ENCODE data around the gene LRRC27. TPM values are rescaled to one million over a fixed set of nuclear protein-coding genes. Genes with fewer than 3 reads are reported as not detected.
A peak's percentile ranks its signal among the peaks of the same experiment; 100 is the strongest.

The LRRC27 gene
- total RNA-seq, 2 donors from 2014 or later: 4.8 to 5.3 TPM

DNA sequence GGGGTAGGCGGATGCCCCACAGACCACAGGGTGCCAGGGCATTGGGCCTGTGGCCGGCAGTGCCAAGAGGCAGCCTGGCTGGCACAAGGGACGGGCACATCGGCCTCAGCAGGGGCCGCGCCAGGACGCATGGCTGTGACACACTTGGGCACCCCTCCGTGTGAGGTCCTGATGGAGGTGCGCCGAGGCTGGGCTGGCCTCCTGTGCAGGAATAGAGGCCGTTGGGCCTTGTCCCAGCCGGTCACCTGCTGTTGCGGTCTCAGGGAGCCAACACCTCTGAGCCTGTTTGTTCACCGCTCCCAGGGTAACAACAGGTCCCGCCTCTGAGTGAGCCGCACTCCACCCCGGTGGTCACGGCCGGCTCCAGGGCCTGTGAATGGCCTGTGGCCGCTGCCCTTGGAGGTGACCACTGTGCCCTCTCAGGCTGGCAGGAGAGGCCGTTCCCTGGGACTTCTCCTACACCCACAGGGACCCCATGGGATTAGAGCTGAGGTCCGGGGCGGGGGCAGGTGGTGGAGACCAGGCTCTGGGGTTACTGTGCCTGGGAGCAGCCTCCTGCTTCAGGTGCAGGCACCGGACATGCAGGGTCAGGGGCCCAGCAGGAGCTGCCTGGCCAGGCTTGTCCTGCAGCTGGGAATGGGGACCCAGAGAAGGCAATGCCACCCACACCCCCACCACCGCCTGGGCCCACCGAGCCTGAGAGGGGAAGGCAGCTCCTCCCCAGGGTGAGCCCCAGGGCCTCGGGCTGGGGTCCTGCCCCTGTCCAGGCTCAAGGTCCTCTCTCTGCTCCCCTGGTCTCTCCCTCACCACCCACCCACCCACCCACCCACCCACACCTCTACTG is 77.1 kb downstream of the LRRC27 start:
- no peak for DNase-seq
- peak in 1 of 2 donors; percentile 13 for ATAC-seq (replicated peaks in 1 of 2)
- H3K36me3 Mint-ChIP-seq (ENCODE audit: insufficient read depth in 2 of 2): no peaks in the 10 kb centered on the region
- no peak overlapping the region for H3K27ac Mint-ChIP-seq
- peaks cover 8% of the 10 kb centered on the region for H3K4me1 Mint-ChIP-seq (ENCODE audit: low read depth)
- no peaks in the 10 kb centered on the region for H3K27me3 Mint-ChIP-seq (ENCODE audit: low read depth)
- no peaks in the 10 kb centered on the region for H3K9me3 Mint-ChIP-seq
- no peak overlapping the region for H3K4me3 Mint-ChIP-seq

DNA sequence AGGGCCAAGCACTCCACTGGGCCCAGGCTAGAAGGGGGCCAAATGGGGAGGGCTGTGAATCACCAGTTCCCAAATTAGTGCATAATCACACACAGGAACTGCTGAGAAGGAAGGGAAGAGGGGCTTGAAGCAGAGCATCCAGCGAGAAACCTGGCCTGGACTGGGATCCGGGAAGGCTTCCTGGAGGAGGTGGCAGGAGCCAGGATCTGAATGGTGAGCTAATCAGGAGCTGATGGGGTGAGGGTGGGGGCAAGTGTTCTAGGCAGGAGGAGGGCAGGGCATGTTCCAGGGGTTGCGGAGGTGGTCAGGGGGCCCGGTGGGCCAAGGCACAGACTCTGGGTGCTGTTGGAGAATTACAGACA is 77.7 kb downstream of the LRRC27 start:
- ATAC-seq (replicated peaks in 1 of 2): no peak
- no peak overlapping the region for H3K4me3 Mint-ChIP-seq
- H3K27me3 Mint-ChIP-seq (ENCODE audit: low read depth): no peaks in the 10 kb centered on the region
- H3K27ac Mint-ChIP-seq: no peak overlapping the region
- H3K9me3 Mint-ChIP-seq: no peaks in the 10 kb centered on the region
- DNase-seq: no peak
- no peaks in the 10 kb centered on the region for H3K36me3 Mint-ChIP-seq (ENCODE audit: insufficient read depth in 2 of 2)
- peaks cover 8% of the 10 kb centered on the region for H3K4me1 Mint-ChIP-seq (ENCODE audit: low read depth)

DNA sequence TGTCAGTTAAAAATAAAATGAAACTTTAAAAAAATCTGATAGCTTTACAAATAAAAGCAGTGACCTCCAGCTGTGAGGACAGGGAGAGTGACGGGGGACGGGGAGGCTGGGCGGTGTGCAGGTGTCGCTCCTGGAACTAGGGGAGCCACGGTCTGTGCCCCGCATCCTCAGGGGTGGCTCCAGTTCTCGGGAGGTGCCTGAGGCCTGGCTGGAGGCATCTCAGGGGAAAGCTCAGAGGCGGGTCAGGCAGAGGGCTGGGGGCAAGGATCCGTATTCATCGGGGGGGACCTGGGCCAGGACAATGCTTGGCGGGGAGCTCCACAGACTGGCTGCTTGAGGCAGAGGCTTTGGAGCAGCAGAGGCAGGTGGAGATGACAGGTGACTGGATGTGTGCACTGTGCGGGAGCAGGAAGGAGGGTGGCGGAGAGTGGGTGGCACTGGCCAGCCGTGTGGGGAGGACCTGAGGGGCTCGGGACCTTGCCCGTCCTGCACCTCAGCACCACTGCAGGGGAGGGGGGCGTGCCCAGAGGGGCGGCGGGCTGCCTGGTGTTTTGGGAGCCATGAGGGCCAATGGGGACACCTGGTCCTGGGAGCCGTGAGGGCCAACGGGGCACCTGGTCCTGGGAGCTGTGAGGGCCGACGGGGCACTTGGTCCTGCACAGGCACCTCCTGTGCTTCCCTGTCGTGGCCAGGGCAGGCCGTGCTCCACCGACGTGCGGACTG is 78.2 kb downstream of the LRRC27 start:
- ATAC-seq (replicated peaks in 1 of 2): no peak
- H3K4me3 Mint-ChIP-seq: no peak overlapping the region
- H3K27me3 Mint-ChIP-seq (ENCODE audit: low read depth): no peaks in the 10 kb centered on the region
- peaks cover 11% of the 10 kb centered on the region for H3K4me1 Mint-ChIP-seq (ENCODE audit: low read depth)
- no peaks in the 10 kb centered on the region for H3K36me3 Mint-ChIP-seq (ENCODE audit: insufficient read depth in 2 of 2)
- H3K27ac Mint-ChIP-seq: no peak overlapping the region
- H3K9me3 Mint-ChIP-seq: no peaks in the 10 kb centered on the region
- no peak for DNase-seq

DNA sequence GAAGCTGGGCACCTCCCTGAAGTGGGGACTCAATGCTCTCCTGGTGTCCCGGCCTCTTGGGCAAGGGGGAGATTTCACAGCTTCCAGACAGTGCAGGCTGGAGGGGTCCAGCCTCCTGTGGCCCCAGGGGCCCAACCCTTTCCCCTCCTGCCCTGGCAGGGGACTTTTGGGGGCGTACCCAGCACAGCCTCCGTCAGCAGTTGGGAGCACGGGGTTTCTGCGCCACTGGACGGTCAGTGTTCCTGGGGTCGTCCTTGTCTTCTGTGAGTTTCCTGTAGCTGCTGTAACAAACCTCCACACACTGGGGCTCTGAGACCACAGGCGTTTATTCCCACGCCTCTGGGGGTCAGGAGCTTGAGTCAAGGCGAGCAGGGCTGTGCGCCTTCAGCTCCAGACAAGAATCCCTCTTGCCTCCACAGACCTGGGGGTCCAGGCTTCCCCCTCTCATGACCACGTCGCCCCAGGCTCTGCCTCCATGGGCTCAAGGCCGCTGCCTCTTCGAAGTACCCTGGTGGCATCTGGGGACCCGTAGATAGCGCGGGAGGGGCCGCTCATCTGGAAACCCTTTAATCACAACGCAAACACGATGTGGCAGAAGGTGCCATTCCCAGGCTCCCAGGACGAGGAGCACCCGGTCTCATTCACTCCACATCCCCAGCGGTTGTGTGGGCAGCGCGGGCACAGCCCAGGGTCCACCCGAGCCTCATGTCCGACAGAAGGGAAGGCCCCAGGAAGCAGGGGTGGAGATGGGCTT is 79.0 kb downstream of the LRRC27 start:
- Mint-ChIP-seq H3K4me3 (no peak overlapping the region), H3K4me1 (ENCODE audit: low read depth) (peaks cover 12% of the 10 kb centered on the region), H3K9me3 (no peaks in the 10 kb centered on the region), H3K27me3 (ENCODE audit: low read depth) (no peaks in the 10 kb centered on the region), H3K36me3 (ENCODE audit: insufficient read depth in 2 of 2) (no peaks in the 10 kb centered on the region), H3K27ac (no peak overlapping the region)
- ATAC-seq (replicated peaks in 1 of 2): no peak
- no peak for DNase-seq

DNA sequence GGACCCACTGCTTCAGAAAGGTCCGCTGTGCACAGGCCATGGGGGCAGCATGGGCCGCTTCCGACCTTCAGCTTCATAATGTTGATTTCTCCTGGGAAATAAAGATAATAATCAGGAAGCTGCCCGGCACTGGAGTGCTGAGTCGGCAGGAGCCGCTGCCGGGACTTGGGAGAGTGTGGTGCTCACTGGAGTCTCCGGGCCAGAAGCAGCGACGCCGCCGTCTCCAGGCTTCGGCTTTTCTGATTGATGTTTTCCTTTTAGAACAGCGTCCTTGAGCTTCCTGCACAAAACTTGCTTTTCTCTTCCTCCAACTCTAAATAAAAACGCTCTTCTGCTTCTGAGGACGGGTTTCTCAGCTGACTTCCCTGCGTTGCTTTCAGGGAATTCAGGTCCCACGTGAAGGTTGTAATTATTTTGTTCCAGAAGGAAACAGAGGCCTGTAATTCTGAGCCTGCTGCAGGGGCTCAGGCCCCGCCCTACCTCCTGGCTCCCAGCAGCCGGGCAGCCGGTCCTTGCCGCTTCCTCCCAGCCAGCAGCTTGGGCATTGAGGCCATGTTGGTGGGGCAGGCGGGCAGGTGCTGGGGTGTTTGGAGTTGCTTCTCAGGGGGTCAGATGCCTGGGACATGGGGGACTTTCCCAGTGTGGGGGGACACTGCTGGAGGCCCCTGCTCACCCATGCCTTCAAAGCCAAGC is 79.7 kb downstream of the LRRC27 start:
- Mint-ChIP-seq H3K9me3 (no peaks in the 10 kb centered on the region), H3K4me3 (no peak overlapping the region), H3K27me3 (ENCODE audit: low read depth) (no peaks in the 10 kb centered on the region), H3K27ac (no peak overlapping the region), H3K4me1 (ENCODE audit: low read depth) (peaks cover 12% of the 10 kb centered on the region), H3K36me3 (ENCODE audit: insufficient read depth in 2 of 2) (no peaks in the 10 kb centered on the region)
- ATAC-seq (replicated peaks in 1 of 2) (no peak), DNase-seq (no peak)

DNA sequence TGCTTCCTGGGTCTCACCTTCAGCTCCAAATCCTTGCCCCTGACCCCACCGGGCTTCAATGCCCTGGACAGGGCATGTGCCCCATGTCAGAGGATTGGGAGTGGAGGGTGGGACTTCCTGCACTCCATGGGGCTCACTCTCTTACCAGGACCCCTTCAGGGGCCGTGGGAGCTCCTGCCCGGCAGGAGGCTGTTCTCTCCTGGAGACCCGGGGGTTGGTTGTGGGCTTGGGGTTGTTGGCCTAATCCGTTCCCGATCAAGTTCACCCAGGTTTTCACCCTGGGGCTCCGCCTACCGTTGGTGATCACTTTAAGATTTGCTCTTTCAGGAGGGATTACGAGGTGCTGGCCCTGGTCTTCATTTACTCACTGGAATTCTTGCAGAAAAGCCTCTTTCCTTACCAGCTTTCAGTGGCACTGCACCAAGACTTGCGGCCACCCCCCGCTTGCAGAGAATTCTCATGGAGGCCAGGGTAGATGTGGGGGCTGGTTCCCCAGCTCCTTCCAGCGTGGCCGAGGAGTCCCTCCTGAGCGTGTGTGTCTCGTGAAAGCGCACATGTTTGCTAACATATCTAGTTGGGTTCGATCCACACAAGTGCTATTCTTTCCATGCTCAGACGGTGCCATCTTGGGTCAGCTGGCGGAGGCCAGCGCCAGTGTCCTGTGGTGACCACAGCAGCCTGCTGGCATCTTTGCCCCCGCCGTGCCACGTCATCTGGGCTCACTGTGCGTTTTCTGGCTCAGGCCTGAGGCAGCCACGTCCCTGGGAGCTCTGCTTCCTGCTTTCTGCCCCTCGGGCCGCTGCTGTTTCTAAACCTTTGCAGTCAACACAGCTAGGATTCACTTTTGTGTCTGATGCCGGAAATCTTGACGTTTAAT is 80.6 kb downstream of the LRRC27 start:
- H3K36me3 Mint-ChIP-seq (ENCODE audit: insufficient read depth in 2 of 2): no peaks in the 10 kb centered on the region
- no peaks in the 10 kb centered on the region for H3K9me3 Mint-ChIP-seq
- no peak overlapping the region for H3K4me3 Mint-ChIP-seq
- no peak overlapping the region for H3K27ac Mint-ChIP-seq
- no peaks in the 10 kb centered on the region for H3K27me3 Mint-ChIP-seq (ENCODE audit: low read depth)
- no peak for DNase-seq
- peaks cover 12% of the 10 kb centered on the region for H3K4me1 Mint-ChIP-seq (ENCODE audit: low read depth)
- ATAC-seq (replicated peaks in 1 of 2): no peak

DNA sequence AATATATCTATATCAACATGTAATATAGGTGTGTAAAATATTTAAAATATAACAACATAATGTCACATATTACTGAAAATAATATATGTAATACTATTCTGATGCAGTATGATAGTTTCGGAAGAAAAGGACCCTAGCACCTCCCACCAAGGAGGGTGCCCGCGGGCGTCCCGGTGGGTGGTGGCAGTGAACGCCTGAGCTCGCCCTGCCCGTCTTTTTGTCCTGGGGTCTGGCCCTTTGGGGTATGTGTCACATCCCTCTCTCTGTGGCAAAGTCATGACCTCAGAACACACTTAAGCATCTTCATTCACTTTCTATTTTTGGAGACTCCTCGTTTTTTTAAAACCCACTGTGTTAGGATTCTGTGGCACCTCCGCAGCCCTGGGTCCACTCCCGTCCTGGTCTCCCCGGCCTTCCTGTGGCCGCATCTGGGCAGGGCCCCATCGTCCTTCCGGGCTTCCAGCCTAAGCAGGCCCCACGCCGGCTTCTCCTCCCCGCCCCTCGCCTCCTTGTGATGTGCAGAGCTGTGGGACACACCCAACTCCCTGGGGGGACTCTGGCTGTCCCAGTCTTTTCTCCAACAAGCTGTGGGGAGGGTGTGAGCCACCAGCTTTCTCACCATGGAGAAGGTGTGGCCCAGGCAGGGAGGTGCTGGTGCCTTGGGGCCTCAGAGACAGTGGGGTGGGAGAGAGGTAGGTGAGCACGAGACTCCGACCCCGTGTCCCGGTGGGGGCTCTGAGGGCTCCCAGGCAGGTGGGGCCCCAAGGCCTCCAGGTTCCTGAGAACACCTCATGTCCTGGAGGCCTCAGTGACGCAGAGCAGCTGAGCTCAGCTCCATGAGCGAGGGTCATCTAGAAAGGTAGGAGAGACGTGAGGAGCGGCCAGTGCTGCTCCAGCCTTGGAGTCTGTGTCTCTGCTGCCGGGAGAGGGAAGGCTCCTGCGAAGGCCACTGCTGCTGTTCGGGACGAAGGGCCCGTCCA is 81.5 kb downstream of the LRRC27 start:
- H3K36me3 Mint-ChIP-seq (ENCODE audit: insufficient read depth in 2 of 2): no peaks in the 10 kb centered on the region
- no peak for ATAC-seq (replicated peaks in 1 of 2)
- peaks cover 4% of the 10 kb centered on the region for H3K4me1 Mint-ChIP-seq (ENCODE audit: low read depth)
- H3K4me3 Mint-ChIP-seq: no peak overlapping the region
- no peaks in the 10 kb centered on the region for H3K9me3 Mint-ChIP-seq
- no peak overlapping the region for H3K27ac Mint-ChIP-seq
- no peaks in the 10 kb centered on the region for H3K27me3 Mint-ChIP-seq (ENCODE audit: low read depth)
- DNase-seq: no peak

DNA sequence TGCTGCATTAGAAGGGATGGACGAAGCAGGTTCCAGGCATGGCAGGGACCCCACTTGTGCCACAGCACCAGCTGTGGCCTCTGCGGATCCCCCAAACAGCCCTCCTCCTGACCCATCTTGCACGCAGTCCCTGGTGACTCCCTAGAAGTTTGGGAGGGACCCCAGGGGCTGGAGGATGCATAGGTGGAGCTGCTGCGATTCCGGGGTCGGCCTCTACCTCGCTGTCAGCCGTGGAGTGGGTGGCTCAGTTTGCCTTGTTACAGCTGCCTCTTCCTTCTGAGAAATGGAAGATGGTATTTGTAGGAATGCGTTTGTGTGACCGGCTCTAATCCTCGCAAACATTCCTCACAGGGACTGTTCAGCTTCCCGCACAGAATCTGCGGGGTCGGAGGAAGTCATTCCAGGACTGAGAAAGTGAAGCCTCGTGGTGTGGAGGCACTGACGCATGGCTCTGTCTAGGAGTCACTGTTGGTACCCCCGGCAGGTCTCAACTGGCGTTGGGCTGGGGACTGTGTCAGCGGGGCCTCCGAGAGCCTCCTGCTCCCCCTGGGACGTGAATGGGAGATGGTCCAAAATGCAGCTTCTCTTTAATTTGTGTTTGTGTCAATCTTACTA is 82.5 kb downstream of the LRRC27 start:
- H3K27me3 Mint-ChIP-seq (ENCODE audit: low read depth): no peaks in the 10 kb centered on the region
- H3K36me3 Mint-ChIP-seq (ENCODE audit: insufficient read depth in 2 of 2): no peaks in the 10 kb centered on the region
- H3K4me1 Mint-ChIP-seq (ENCODE audit: low read depth): peaks cover 4% of the 10 kb centered on the region
- H3K27ac Mint-ChIP-seq: no peak overlapping the region
- ATAC-seq (replicated peaks in 1 of 2) (no peak), DNase-seq (no peak)
- no peak overlapping the region for H3K4me3 Mint-ChIP-seq
- no peaks in the 10 kb centered on the region for H3K9me3 Mint-ChIP-seq

DNA sequence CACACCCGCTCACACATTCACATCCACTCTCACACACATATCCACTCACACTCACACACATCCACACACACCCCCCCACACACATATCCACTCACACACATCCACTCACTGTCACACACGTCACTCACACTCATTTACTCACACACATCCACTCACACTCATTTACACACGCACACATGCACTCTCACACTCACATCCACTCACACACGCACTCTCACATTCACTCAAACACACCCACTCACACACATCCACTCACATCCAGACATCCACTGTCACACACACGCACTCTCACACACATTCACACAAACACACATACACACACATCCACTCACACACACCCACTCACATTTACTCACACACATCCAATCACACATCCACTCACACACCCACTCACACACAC is 83.3 kb downstream of the LRRC27 start:
- H3K4me1 Mint-ChIP-seq (ENCODE audit: low read depth): peaks cover 4% of the 10 kb centered on the region
- H3K27me3 Mint-ChIP-seq (ENCODE audit: low read depth): no peaks in the 10 kb centered on the region
- H3K4me3 Mint-ChIP-seq: no peak overlapping the region
- H3K27ac Mint-ChIP-seq: no peak overlapping the region
- no peak for DNase-seq
- no peaks in the 10 kb centered on the region for H3K9me3 Mint-ChIP-seq
- no peaks in the 10 kb centered on the region for H3K36me3 Mint-ChIP-seq (ENCODE audit: insufficient read depth in 2 of 2)
- no peak for ATAC-seq (replicated peaks in 1 of 2)

DNA sequence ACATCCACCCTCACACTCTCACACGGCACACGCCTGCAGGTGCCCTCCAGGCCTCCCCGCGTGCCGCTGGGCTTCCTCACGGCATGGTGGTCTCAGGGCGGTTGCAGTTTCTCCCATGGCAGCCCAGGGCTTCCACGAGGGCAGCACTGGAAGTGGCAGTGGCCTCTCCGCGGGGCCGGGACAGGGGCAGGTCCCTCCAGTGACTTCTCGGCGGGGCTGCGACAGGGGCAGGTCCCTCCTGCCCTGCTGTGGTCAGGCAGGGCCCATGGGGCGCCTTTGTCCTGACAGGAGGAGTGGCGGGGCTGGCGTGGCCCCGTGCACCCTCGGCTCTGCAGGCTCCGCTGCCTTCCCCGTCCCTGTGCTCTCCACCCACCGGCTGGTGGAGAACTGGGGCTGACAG is 84.0 kb downstream of the LRRC27 start:
- DNase-seq (no peak), ATAC-seq (replicated peaks in 1 of 2) (no peak)
- no peaks in the 10 kb centered on the region for H3K9me3 Mint-ChIP-seq
- no peak overlapping the region for H3K27ac Mint-ChIP-seq
- H3K36me3 Mint-ChIP-seq (ENCODE audit: insufficient read depth in 2 of 2): no peaks in the 10 kb centered on the region
- no peaks in the 10 kb centered on the region for H3K27me3 Mint-ChIP-seq (ENCODE audit: low read depth)
- no peak overlapping the region for H3K4me3 Mint-ChIP-seq
- H3K4me1 Mint-ChIP-seq (ENCODE audit: low read depth): peaks cover 4% of the 10 kb centered on the region

DNA sequence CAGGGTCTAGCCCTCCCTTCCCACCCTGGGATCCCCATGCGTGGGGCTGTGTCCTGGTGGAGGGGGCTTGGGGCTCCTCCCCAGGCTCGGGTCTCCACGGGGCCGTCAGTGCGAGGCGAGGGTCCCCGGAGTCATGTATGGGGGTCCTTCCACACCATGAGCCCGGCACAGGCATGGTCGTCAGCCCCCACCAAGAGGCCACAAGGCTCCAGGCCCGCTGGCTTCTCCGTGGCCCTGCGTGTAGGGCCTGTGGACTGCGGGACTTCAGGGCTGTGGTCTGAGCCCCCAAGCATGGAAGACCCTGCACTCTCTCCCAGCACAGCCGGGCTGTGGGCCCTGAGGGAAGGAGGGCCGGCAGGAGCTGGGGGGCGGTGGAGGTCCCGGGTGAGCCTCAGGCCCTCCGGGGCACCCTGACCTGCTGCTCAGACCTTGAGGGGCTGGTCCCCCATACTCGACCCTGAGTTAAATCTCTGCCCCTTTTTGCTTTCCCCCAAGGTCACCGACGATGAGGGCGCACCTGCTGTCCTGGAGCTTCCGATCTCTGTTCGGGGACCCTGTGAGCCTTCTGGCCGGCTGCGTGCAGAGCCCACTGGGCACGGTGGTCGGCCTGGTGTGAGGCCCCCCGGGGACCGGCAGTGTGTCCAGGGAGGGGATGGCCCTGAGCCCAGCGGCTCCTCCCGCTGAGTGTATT is 84.7 kb downstream of the LRRC27 start:
- no peak overlapping the region for H3K4me3 Mint-ChIP-seq
- H3K9me3 Mint-ChIP-seq: no peaks in the 10 kb centered on the region
- DNase-seq: no peak
- H3K36me3 Mint-ChIP-seq (ENCODE audit: insufficient read depth in 2 of 2): no peaks in the 10 kb centered on the region
- ATAC-seq (replicated peaks in 1 of 2): no peak
- no peaks in the 10 kb centered on the region for H3K27me3 Mint-ChIP-seq (ENCODE audit: low read depth)
- no peak overlapping the region for H3K27ac Mint-ChIP-seq
- H3K4me1 Mint-ChIP-seq (ENCODE audit: low read depth): peaks cover 4% of the 10 kb centered on the region

All from activated T-cell treated with anti-CD3 and anti-CD28 coated beads, Interleukin-2, amount 50 U/mL, for 72 hours (primary cell).